Measurements from ENCODE around the gene EYS. TPM values are rescaled to one million over a fixed set of nuclear protein-coding genes. Genes with fewer than 3 reads are reported as not detected.

EYS gene
- total RNA-seq, 1 experiment from 2014 or later = not detected

GRCh38 chr6:63683071-63683603, 2023.9 kb downstream of the EYS start:
- Histone ChIP-seq H3K79me2 (ENCODE audit: insufficient read depth, low read length) (peaks cover 2% of the 10 kb centered on the region; the same call in 1 of the 2 replicates), H3K79me1 (ENCODE audit: insufficient read depth, low read depth, low read length, poor library complexity, severe bottlenecking) (no peaks in the 10 kb centered on the region), H3K56ac (ENCODE audit: insufficient read length, low read depth, low read length) (no peak overlapping the region), H4K8ac (replicated peaks; ENCODE audit: insufficient read length, low read depth, low read length) (no peak overlapping the region), H3K23ac (ENCODE audit: insufficient read length, low read depth, low read length) (no peak overlapping the region), H4K20me1 (ENCODE audit: control insufficient read depth, insufficient read depth, insufficient read length) (no peaks in the 10 kb centered on the region), H4K5ac (ENCODE audit: insufficient read length, low read depth, low read length) (no peak overlapping the region), H2BK20ac (ENCODE audit: low read depth, low read length, poor library complexity, severe bottlenecking) (no peak overlapping the region), H4K91ac (ENCODE audit: insufficient read length, low read depth, low read length) (no peak overlapping the region), H3T11ph (ENCODE audit: low read length) (no peak overlapping the region), H3K14ac (ENCODE audit: insufficient read depth, low read length) (no peak overlapping the region), H3K4me1 (ENCODE audit: insufficient read depth, low read length) (no peaks in the 10 kb centered on the region), H2BK120ac (ENCODE audit: low read depth, low read length, poor library complexity, severe bottlenecking) (no peak overlapping the region), H3K4ac (ENCODE audit: low read depth, low read length) (no peak overlapping the region), H3K9ac (ENCODE audit: extremely low read depth, insufficient read length, low read length) (no peak overlapping the region), H3K9me3 (ENCODE audit: control insufficient read depth, low read depth, low read length) (no peaks in the 10 kb centered on the region), H3K27me3 (ENCODE audit: insufficient read depth, low read length) (no peaks in the 10 kb centered on the region), H2AK5ac (ENCODE audit: insufficient read length, low read length) (no peak overlapping the region), H2BK12ac (ENCODE audit: insufficient read length, low read depth, low read length) (no peak overlapping the region), H3K4me2 (ENCODE audit: insufficient read depth, insufficient read length, low read length) (no peak overlapping the region), H3K23me2 (ENCODE audit: insufficient read length, low read depth, low read length, poor library complexity, severe bottlenecking) (no peaks in the 10 kb centered on the region), H3K27ac (ENCODE audit: insufficient read length, low read depth, low read length) (no peak overlapping the region), H2BK15ac (ENCODE audit: low read depth, low read length) (no peak overlapping the region), H2AFZ (ENCODE audit: low read length) (no peak overlapping the region), H2BK5ac (ENCODE audit: insufficient read length, low read length) (no peak overlapping the region), H3K18ac (ENCODE audit: insufficient read length, low read depth, low read length) (no peak overlapping the region)
- TF ChIP-seq CTCF (conservative IDR thresholded peaks at IDR 0.05) = no peak
- no CpG with 5 or more reads among the region's 1 CpG for WGBS (ENCODE audit: extremely low coverage, insufficient read length, low lambda C conversion rate)
- no peak for DNase-seq
- H3K27ac Mint-ChIP-seq = no peak overlapping the region
- H3K4me1 Mint-ChIP-seq = peaks cover 4 to 13% of the 10 kb centered on the region in 2 experiments
- no peak overlapping the region for H3K4me3 Mint-ChIP-seq
- peaks cover 2 to 3% of the 10 kb centered on the region in 2 experiments; a peak in 2 of 5 replicates for H3K9me3 Mint-ChIP-seq
- H3K27me3 Mint-ChIP-seq (ENCODE audit: low read depth) = no peaks in the 10 kb centered on the region
- H3K36me3 Mint-ChIP-seq (ENCODE audit: insufficient read depth in 1 of 3, low read depth in 3 of 3) = peaks cover 32 to 54% (median 52%) of the 10 kb centered on the region in 3 experiments
